HepG2 (cell line): ENCODE data around the gene APRT. TPM values are rescaled to one million over a fixed set of nuclear protein-coding genes. Genes with fewer than 3 reads are reported as not detected.

Experiments
- ATAC-seq: fragments of 200-7000 bp; cut with Tn5 transposase; 3 replicates; pipeline ENCODE4 v1.9.1; 2020; ENCODE audit warnings: mild to moderate bottlenecking, moderate library complexity
- BruUV-seq: library from RNA; stranded (reverse); fragments of 400-500 nt; replicated peaks from 2 replicates; lab custom pipeline; 2021; lab: Mats Ljungman, UMichigan
- CTCF ChIA-PET: fragments of 300-600 bp; formaldehyde crosslinking; extraction: SDS; loops from one replicate; lab custom pipeline; 2021; ENCODE audit warnings: low total read pairs, inconsistent platforms, low intra/inter-chr PET ratio; lab: Yijun Ruan, JAX
- POLR2A ChIA-PET: fragments of 350-600 bp; sonication (Branson Sonifier 250); formaldehyde crosslinking; loops from one replicate; lab custom pipeline; 2020; ENCODE audit warnings: antibody characterized with exemption, inconsistent platforms; lab: Yijun Ruan, JAX
- DNase-seq: peaks from one replicate; pipeline ENCODE4 v3.0.0-alpha.2; 2015; ENCODE audit warnings: low spot score
- FAIRE-seq: peaks from 3 replicates; lab custom pipeline; 2011; peaks lifted over from hg19 to GRCh38; lab: Jason Lieb, UNC
- H2AFZ ChIP-seq: one replicate; pipeline ENCODE4 v1.6.1; 2011; ENCODE audit warnings: low read length, inconsistent platforms
- H3K27ac ChIP-seq: fragments of 300-600 bp; 3 replicates; pipeline ENCODE4 v1.8.0; 2011; ENCODE audit warnings: mixed run types, mild to moderate bottlenecking, mixed read lengths, low read length, inconsistent platforms; ENCODE audit not compliant: insufficient read depth; ENCODE audit errors: extremely low read length
- H3K27me3 ChIP-seq, 2 experiments: fragments of 200-600 bp in 1 of 2; 2 replicates in 1 of 2; 3 replicates in 1 of 2; pipeline versions ENCODE4 v1.6.0 to v1.8.0; 2011; ENCODE audit warnings: low read length in 2 of 2, mild to moderate bottlenecking in 2 of 2, moderate library complexity in 2 of 2, inconsistent platforms in 1 of 2; ENCODE audit not compliant: insufficient read depth in 2 of 2, control insufficient read depth in 1 of 2
- H3K36me3 ChIP-seq, 2 experiments: fragments of 200-600 bp in 1 of 2; replicated peaks in 1 of 2; 2 replicates in 1 of 2; 3 replicates in 1 of 2; pipeline versions ENCODE4 v1.5.1 to v1.8.0; 2011; ENCODE audit warnings: low read length in 2 of 2, inconsistent platforms in 1 of 2; ENCODE audit not compliant: insufficient read depth in 2 of 2, control insufficient read depth in 1 of 2
- H3K4me1 ChIP-seq: 2 replicates; pipeline ENCODE4 v1.5.1; 2012; ENCODE audit warnings: low read length, inconsistent platforms; ENCODE audit not compliant: insufficient read depth
- H3K4me2 ChIP-seq: 2 replicates; pipeline ENCODE4 v1.6.0; 2011; ENCODE audit warnings: low read depth, low read length, inconsistent platforms
- H3K4me3 ChIP-seq, 3 experiments: fragments of 200-600 bp in 1 of 3; sonication (generic), shearing (Covaris generic) in 1 of 3; replicated peaks in 1 of 3; 2 replicates each; pipeline ENCODE4 v1.5.1; 2011 to 2016; ENCODE audit warnings: low read length in 3 of 3, inconsistent platforms in 2 of 3, low read depth in 2 of 3, mild to moderate bottlenecking in 2 of 3, control low read depth in 1 of 3, mixed read lengths in 1 of 3; ENCODE audit not compliant: insufficient read depth in 1 of 3
- H3K79me2 ChIP-seq: one replicate; pipeline ENCODE4 v1.6.1; 2011; ENCODE audit warnings: low read length, inconsistent platforms; ENCODE audit not compliant: insufficient read depth
- H3K9ac ChIP-seq: 2 replicates; pipeline ENCODE4 v1.6.0; 2011; ENCODE audit warnings: mild to moderate bottlenecking, low read depth, low read length, inconsistent platforms; ENCODE audit not compliant: insufficient read depth
- H3K9me3 ChIP-seq: 2 replicates; pipeline ENCODE4 v1.5.1; 2012; ENCODE audit warnings: mild to moderate bottlenecking, low read length
- H4K20me1 ChIP-seq: 2 replicates; pipeline ENCODE4 v1.6.0; 2011; ENCODE audit warnings: inconsistent platforms, mild to moderate bottlenecking, low read length, moderate library complexity; ENCODE audit not compliant: insufficient read depth
- ARID4A ChIP-seq: sonication (generic); formaldehyde crosslinking; IDR thresholded peaks from 2 replicates; pipeline ENCODE4 v1.5.0; 2020; ENCODE audit warnings: mild to moderate bottlenecking, missing genetic modification reagents, borderline replicate concordance
- FLYWCH1 ChIP-seq: sonication (generic); formaldehyde crosslinking; IDR thresholded peaks from 2 replicates; pipeline ENCODE4 v1.8.1; 2023; ENCODE audit warnings: mild to moderate bottlenecking, missing genetic modification reagents
- HNF1B ChIP-seq: sonication (generic); formaldehyde crosslinking; IDR thresholded peaks from 2 replicates; pipeline ENCODE4 v1.5.1; 2020; ENCODE audit warnings: mild to moderate bottlenecking, moderate library complexity, missing genetic modification reagents
- MBD4 ChIP-seq: IDR thresholded peaks from 2 replicates; pipeline ENCODE4 v1.6.1; 2012; ENCODE audit warnings: low read length, inconsistent platforms, borderline replicate concordance
- NFATC3 ChIP-seq: sonication (generic); formaldehyde crosslinking; IDR thresholded peaks from 2 replicates; pipeline ENCODE4 v1.5.1; 2020; ENCODE audit warnings: mild to moderate bottlenecking, missing genetic modification reagents
- PCBP1 ChIP-seq: fragments of 200-400 bp; formaldehyde crosslinking; IDR thresholded peaks from 2 replicates; pipeline ENCODE4 v1.6.1; 2017; ENCODE audit warnings: mild to moderate bottlenecking, low read depth, low read length, borderline replicate concordance
- RORA ChIP-seq: sonication (generic); formaldehyde crosslinking; IDR thresholded peaks from 2 replicates; pipeline ENCODE4 v1.5.0; 2020; ENCODE audit warnings: mild to moderate bottlenecking, missing genetic modification reagents, moderate library complexity
- WGBS: methylation state at CpG from one replicate; pipeline ENCODE4 v1.1.6; 2017; ENCODE audit warnings: low lambda C conversion rate; 5-methylcytosine and 5-hydroxymethylcytosine counted together
- in situ Hi-C: cut with HindIII; loops from 2 replicates; pipeline ENCODE4 v1.10.0; 2017; ENCODE audit warnings: low pct_unique_long_range_greater_than_20kb; ENCODE audit not compliant: extremely low pct_ligation_motif_present
- intact Hi-C: fragments of 100-400 bp; cut with micrococcal nuclease; formaldehyde crosslinking; loops from one replicate; pipeline ENCODE4 v1.10.0; 2022; ENCODE audit not compliant: unreplicated experiment
- polyA plus RNA-seq, 8 experiments: library from polyadenylated mRNA; depleted of rRNA in 3 of 8; stranded (reverse) in 7 of 8; unstranded in 1 of 8; fragments of >200 nt; fragmentation: Illumina TruSeq in 4 of 8; extraction: Trizol in 4 of 8; gene quantifications; 2 replicates each; pipeline versions ENCODE4 v1.2.1 to v1.2.3, GENCODE V29; 2011 to 2016; ENCODE audit warnings: low read depth in 4 of 8, missing spikeins in 1 of 8, mixed read lengths in 1 of 8; ENCODE audit not compliant: insufficient read depth in 1 of 8
- total RNA-seq, 5 experiments: library from RNA; depleted of rRNA; stranded (reverse); fragments of >200 nt; fragmentation: Illumina TruSeq; extraction: Trizol; gene quantifications; 2 replicates each; pipeline ENCODE4 v1.2.3, GENCODE V29; 2016; ENCODE audit warnings: low read depth in 1 of 5
- TF ChIP-seq, protein P1 (sequence below): IDR thresholded peaks from 2 replicates; pipeline ENCODE4 v1.6.1; 2016; ENCODE audit warnings: low read depth, missing genetic modification reagents, missing compliant biosample characterization

APRT gene
- total and polyA plus RNA-seq, 2 of the 13 experiments (the other 11 are each of a cell fraction or from before 2014, with no cell fraction given) = 155 to 242 TPM

DNA sequence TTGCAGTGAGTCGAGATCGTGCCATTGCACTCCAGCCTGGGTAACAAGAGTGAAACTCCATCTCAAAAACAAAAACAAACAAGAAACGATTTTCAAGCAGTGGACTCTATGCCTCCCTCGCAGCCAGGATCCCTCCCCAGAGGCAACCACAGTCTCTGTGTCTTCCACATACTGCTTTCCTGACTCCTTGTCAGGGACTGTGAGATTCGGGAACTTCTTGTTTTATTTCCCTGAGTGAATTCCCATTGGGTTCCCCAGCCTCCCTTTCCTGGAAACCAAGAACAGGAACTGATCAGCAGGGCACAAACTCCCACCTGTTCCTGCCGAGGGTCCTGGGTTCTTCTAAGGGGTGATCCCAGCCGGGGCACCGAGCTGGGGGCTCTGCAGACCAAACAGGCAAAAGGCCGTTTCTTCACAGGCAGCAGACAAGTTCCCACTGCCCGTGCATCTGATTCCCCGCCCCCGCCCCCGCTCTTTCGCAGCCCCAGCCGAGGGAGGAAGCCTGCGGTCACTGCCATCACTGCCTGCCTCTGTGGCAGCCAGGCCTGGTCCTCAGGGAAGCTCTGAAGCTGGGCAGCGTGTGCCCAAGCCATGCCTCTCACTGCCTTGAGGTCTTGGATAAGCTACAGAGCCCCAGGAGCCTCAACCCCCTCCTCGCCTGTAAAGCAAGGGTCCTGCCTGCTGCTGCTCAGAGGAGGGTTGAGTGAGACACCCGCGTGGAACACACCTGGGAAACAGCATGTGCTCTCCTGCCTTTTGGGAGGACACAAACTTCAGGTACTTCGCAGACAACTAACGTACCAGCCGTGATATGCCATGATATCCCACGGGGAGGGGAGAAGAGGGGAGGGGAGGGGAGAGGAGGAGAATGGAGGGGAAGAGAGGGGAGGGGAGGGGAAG, 21.2 kb downstream of the APRT start:
- no peaks in the 10 kb centered on the region for H4K20me1 ChIP-seq
- peak overlapping the region; percentile 51; the same call in 1 of the 2 replicates for H3K9ac ChIP-seq
- H3K79me2 ChIP-seq = no peaks in the 10 kb centered on the region
- H3K27me3 ChIP-seq = peaks cover 1 to 5% of the 10 kb centered on the region in 2 experiments; a peak in 3 of 5 replicates
- no peak for DNase-seq
- POLR2A ChIA-PET = no interaction called here
- H3K9me3 ChIP-seq = no peaks in the 10 kb centered on the region
- 4% methylated on average over 20 of the region's 24 CpGs for WGBS
- BruUV-seq = no TSS peak
- no peaks in the 10 kb centered on the region for H3K36me3 ChIP-seq
- peak overlapping the region; percentile 71 for H2AFZ ChIP-seq
- in situ Hi-C loops (no loop called here), intact Hi-C loops (no loop called here)
- no peak for FAIRE-seq
- H3K4me3 ChIP-seq = peak overlapping the region; percentile 45 to 62 (median 49)
- H3K27ac ChIP-seq = no peak overlapping the region
- ATAC-seq = peak; percentile 12
- H3K4me1 ChIP-seq = peaks cover 88% of the 10 kb centered on the region
- CTCF ChIA-PET = no interaction called here
- peak overlapping the region; percentile 98 for H3K4me2 ChIP-seq
- no peak for TF ChIP-seq RORA
- no peak for TF ChIP-seq NFATC3
- TF ChIP-seq MBD4 = no peak
- TF ChIP-seq HNF1B (CRISPR knock-in tag) = no peak
- TF ChIP-seq FLYWCH1 (CRISPR knock-in tag) = no peak
- TF ChIP-seq ARID4A (CRISPR knock-in tag) = peak; percentile 32; the same call in 1 of the 2 replicates
- 0 out of 2 replicates have a peak, but pooled peaks have one; percentile 14 for TF ChIP-seq PCBP1
- TF ChIP-seq, protein P1, sequence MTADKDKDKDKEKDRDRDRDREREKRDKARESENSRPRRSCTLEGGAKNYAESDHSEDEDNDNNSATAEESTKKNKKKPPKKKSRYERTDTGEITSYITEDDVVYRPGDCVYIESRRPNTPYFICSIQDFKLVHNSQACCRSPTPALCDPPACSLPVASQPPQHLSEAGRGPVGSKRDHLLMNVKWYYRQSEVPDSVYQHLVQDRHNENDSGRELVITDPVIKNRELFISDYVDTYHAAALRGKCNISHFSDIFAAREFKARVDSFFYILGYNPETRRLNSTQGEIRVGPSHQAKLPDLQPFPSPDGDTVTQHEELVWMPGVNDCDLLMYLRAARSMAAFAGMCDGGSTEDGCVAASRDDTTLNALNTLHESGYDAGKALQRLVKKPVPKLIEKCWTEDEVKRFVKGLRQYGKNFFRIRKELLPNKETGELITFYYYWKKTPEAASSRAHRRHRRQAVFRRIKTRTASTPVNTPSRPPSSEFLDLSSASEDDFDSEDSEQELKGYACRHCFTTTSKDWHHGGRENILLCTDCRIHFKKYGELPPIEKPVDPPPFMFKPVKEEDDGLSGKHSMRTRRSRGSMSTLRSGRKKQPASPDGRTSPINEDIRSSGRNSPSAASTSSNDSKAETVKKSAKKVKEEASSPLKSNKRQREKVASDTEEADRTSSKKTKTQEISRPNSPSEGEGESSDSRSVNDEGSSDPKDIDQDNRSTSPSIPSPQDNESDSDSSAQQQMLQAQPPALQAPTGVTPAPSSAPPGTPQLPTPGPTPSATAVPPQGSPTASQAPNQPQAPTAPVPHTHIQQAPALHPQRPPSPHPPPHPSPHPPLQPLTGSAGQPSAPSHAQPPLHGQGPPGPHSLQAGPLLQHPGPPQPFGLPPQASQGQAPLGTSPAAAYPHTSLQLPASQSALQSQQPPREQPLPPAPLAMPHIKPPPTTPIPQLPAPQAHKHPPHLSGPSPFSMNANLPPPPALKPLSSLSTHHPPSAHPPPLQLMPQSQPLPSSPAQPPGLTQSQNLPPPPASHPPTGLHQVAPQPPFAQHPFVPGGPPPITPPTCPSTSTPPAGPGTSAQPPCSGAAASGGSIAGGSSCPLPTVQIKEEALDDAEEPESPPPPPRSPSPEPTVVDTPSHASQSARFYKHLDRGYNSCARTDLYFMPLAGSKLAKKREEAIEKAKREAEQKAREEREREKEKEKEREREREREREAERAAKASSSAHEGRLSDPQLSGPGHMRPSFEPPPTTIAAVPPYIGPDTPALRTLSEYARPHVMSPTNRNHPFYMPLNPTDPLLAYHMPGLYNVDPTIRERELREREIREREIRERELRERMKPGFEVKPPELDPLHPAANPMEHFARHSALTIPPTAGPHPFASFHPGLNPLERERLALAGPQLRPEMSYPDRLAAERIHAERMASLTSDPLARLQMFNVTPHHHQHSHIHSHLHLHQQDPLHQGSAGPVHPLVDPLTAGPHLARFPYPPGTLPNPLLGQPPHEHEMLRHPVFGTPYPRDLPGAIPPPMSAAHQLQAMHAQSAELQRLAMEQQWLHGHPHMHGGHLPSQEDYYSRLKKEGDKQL (CRISPR knock-in tag) = no peak
